HG03103 (cell line): Measurements from ENCODE around the gene VWCE.

Experiments
- ATAC-seq: cut with Tn5 transposase; IDR thresholded peaks from one replicate; pipeline ENCODE4 v1.9.1; 2021; ENCODE audit warnings: low read depth; ENCODE audit not compliant: unreplicated experiment

Gene VWCE

DNA sequence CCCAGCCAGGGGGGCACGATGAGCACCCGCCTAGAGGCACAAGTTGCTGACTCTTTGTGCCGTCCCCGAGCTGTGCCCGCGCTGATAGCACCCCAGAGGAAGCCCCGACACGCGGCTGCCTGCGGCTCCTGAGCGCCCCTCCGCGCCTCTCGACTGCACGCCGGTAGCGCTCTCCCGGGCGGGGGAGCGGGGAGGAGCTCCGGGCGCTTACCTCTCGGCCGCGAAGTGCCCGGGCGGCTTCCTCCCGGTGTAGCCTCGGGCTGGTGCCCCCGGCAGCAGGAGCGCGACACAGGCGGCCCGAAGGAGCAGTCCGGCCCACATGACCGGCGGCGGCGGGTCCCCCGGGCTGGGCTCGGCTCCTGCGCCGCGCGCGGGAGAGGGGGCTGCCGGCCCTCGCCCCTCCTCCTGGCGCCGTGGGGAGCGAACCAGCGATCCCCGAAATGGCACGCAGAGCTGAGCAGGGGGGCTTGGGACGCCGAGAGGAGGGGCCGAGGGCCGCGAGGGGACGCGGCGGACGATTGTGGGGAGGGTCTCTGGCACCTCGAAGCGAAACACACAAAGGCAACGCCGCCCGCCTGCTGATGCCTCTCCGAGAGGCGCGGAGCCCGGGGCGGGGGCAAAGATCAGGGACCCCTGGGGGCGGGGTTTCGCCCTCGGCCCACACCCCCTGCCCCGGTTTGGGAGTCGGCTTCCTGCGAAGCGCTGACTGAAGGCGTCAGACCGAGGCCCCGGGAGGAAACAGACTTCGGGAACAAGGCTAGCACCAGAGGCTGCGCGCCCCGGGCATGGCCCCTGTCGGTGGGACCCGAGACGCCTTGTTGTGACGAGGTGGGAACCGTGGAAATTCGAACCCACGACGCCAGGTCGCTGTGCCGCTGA lies at the start of gene VWCE:
Gene VWCE (minus strand): TSS at position 600 of the 879 bp plus-strand sequence. CDS start 279 bp downstream, at position 321.
- peak; percentile 58 for ATAC-seq

DNA sequence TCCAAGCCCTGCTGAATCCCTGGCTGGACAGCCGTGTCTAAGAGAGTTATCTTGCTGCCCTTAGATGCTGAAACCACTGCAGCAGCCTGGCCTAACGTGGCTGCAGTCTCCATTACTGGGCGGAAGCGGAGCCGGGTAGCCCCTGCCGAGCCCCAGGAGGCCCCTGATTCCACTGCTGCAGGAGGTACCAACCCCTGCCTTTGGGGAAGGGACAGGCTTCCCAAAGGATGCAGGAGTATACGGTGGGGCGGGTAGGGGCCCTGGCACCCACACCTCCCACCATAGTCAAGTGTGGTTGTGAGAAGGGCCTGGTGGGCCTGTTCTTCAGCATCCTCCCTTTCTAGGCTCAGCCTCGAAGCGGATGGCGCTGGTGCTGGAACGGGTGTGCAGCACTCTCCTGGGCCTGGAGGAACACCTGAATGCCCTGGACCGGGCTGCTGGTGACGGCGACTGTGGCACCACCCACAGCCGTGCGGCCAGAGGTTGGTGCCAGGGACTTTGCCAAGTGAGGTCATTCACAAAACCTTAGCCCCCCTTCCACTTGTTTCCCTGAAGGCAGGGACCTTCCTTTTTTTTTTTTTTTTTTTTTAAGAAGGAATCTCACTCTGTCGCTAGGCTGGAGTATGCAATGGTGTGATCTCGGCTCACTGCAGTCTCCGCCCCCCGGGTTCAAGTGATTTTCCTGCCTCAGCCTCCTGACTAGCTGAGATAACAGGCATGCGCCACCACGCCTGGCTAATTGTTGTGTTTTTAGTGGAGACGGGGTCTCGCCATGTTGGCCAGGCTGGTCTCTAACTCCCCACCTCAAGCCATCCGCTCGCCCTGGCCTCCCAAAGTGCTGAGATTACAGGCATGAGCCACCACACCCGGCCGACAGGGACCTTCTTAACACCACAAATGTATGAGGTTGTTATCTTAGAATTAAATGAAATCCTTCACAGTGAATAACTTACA lies 49.0 kb upstream of the VWCE start:
- no peak for ATAC-seq

DNA sequence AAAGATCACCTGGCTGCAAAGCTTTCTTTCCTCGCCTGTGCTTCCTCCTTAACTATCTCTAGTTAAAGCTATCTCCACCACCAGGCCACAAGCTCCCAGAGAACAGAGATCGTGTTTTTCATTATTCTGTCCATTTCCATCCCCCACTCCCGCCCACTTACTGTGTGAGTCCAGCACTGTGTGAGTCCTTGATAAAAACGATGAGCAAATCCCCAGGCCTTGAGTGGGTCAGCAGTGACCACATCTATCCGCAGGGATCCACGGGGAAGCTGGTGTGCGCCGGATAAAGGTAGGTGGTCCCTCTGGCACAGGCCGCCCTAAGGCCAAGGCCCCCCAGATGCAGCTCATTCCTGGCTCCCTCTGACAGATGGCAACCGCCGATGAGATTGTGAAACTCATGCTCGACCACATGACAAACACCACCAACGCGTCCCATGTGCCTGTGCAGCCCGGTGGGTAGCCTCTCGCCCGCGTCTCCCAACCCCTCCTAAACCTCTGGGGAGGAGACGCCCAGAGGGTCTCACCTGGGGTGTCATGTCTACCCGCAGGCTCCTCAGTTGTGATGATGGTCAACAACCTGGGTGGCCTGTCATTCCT lies 47.2 kb upstream of the VWCE start:
- ATAC-seq: no peak

DNA sequence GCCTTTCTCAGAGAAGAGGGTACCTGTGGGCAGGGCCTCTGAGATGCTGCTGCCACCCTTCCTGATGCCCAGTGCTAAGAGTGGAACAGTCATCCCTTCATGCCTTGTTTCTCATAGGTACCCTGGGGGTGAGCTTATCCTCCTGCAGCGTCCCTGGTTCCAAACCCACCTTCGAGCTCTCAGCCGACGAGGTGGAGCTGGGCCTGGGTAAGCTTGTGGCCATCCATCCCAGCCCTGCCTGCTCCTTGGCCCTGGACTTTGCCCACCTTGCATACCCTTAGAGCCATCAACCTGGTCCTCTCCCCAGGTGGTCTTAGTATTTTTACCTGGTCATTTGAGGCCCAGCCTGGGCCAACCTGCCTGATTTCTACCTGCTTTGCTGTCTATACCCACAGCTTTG lies 46.6 kb upstream of the VWCE start:
- ATAC-seq: no peak

GRCh38 chr11:61340979-61341378 lies 45.9 kb upstream of the VWCE start:
- ATAC-seq: no peak

DNA sequence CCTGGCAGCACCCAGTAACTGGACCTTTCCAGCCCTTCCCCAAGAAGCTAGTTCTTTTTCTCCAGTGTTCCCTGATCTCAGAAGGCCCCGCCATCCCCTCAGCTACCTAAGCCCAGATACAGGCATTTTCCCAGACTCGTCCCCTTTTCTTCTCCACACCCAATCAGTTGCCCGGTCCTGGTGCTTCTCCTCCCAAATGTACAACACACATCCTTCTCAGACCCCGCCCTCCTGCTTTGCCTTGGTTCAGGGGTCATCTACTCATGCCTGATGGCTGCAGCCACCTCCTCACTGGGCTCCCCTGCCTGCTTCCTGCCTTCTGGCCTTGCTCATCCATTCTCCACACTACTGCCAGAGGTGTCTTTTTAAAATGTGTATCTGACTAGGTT lies 44.4 kb upstream of the VWCE start:
- ATAC-seq: no peak

- no peak for ATAC-seq
Observed at GRCh38 chr11:61338783-61339489, 43.8 kb upstream of the VWCE start.

DNA sequence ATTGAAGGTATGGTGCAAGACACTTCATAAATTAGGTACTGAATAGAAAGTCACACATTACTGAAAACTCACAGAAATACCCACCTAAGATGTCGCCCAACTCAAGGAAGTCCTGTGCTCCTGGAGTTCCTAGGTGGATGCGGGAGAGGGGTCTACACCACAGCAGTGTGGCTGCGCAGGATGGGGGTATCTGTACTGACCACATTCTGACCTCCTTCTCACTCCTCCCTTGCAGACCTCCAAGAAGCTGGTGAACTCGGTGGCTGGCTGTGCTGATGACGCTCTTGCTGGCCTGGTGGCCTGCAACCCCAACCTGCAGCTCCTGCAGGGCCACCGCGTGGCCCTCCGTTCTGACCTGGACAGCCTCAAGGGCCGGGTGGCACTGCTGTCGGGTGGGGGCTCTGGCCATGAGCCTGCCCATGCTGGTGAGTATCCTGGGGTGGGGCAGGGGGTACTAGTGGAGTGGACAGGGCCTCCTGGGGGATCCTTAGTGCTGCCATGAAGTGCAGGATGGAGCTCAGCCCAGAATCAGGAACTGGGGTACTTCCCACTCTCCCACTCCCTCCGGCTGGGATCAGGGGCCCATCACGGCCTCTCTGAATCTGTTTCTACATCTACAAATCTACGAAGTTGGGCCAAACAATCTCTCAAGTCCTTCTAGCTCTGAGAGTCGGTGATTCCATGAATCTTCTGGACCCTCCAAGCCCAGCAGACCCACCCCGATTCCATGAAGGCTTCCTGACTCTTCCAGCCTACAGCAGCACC lies 42.8 kb upstream of the VWCE start:
- ATAC-seq: no peak

DNA sequence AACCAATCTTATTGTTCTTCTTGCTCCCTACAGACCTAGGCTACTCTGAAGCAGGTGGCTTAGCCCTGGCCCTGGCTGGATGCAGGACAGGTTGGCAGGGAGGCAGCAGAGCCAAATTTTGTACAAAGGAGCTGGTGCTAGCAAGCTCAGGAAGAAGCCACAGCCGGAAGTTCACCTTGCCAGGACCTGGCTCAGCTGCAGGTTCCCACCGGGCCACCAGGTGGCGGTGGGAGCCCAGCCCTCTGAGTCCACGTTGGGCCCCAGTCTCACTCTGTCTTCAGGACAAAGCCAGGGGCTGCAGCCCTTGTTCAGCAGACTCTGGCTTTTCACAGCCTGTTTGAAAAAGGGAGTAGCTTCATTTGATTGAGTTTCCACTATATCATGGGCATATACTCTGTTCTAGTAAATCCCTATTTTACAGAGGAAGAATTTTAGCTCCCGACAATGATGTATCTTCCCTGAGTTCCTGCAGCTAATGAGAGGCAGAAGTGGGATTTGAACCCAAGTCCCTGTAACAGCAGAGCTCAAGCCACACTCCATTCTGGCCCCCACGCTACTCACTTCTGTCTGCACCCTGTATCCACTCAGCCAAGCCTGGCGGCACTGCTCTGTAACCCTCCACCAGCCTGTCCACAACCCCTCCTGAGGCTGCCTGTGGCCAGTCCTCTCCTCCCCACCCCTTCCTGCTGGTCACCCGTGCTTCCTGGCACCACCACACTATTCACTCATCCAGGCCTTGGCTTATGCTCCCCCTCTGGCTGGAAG lies 41.2 kb upstream of the VWCE start:
- ATAC-seq: peak; percentile 50

- no peak for ATAC-seq
Observed at GRCh38 chr11:61335355-61335710, 40.2 kb upstream of the VWCE start.

DNA sequence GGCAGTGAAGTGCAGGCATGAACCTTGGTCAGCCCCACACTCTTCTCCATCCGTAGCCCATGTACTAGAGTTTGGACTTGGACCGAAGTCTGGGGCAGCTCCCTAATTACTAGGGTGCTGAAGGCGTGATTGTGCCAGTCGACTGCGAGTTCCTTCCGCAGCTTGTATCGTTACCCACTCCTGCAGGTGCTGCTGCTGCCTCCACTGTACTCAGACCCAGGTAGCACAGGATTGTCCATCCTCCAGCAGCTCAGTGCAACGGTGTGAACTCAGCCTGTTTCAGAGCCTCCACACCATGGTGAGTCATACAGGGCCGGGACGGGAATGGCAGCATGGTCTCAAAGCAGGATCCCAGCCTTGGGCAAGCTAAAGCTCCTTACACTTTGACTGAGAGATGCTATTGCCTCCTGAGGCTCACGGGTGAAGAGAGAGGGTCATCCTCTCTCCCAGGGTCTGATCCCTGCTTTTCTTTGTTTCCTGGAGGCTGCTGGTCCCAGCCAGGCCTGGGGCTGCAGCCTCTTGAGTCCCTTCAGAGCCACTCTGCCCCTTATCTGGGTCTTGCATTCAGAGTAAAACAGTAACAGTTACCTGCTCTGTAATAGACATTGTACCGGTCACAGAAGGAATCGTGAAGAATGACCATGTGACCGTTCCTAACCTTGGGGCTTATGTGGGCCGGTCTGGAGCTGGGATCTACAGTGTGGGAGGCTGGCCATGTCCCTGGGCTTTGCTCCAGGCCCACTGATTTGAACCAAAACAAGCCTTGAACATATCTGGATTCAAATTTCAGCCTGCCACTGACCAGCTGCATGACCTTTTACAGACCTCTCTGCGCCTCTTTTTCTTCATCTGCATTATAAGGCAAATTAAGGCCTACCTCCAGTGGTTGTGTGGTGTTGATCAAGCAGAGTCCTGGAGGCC lies 39.6 kb upstream of the VWCE start:
- ATAC-seq: no peak

- ATAC-seq: no peak
Observed at GRCh38 chr11:61333550-61334433, 38.7 kb upstream of the VWCE start.

DNA sequence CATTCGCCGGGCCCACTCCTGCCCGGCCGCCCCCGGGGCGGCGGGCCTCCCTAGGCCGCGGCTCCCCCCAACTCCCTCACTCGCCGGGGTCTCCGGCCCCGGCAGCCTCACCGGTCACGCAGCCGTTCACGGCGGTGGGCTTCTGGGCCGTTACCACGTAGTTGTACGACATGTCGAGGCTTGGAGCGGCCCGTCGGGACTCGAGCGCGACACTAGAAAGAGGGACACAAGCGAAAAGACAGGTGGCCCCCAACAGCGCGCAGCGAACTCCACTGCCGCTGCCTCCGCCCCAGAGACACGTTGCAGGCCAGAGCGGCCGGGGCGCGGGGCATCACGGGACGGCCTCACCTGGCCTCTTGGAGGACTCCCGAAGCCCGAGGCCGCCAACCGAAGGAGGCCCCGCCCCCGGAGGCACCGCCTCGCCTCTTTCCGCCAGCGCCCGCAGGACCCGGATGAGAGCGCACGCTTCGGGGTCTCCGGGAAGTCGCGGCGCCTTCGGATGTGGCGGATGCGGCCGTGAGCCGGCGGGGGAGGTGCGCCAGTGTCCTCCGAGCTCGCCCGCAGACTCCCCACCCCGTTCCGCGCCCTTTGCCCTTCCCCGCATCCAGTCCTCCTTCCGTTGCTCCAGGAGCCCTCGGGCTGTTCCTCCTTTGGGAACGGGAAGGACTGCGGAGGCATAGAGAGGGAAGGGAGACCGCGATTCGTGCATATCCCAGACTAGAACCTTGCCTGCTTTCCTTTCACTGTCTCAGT lies 37.9 kb upstream of the VWCE start, which contains the start of the genes DDB1 and TKFC:
Gene DDB1 (minus strand): TSS at position 309 of the 753 bp plus-strand sequence. CDS start 137 bp downstream, at position 172.
Gene TKFC (plus strand): TSS at position 432 of the 753 bp plus-strand sequence. CDS start 1,501 bp downstream, outside the sequence.
- ATAC-seq: peak; percentile 82

- no peak for ATAC-seq
Observed at GRCh38 chr11:61332281-61332796, 37.2 kb upstream of the VWCE start.

- no peak for ATAC-seq
Observed at GRCh38 chr11:61331651-61332050, 36.5 kb upstream of the VWCE start.

- no peak for ATAC-seq
Observed at GRCh38 chr11:61329871-61330270, 34.8 kb upstream of the VWCE start.
